ENCODE measurements around the gene TLX2. TPM values are rescaled to one million over a fixed set of nuclear protein-coding genes. Genes with fewer than 3 reads are reported as not detected.
A peak's percentile ranks its signal among the peaks of the same experiment; 100 is the strongest.

Gene TLX2
- total and polyA plus RNA-seq, 2 donors (not counting 3 experiments of a cell fraction or from before 2014, with no cell fraction given), result not detected

DNA sequence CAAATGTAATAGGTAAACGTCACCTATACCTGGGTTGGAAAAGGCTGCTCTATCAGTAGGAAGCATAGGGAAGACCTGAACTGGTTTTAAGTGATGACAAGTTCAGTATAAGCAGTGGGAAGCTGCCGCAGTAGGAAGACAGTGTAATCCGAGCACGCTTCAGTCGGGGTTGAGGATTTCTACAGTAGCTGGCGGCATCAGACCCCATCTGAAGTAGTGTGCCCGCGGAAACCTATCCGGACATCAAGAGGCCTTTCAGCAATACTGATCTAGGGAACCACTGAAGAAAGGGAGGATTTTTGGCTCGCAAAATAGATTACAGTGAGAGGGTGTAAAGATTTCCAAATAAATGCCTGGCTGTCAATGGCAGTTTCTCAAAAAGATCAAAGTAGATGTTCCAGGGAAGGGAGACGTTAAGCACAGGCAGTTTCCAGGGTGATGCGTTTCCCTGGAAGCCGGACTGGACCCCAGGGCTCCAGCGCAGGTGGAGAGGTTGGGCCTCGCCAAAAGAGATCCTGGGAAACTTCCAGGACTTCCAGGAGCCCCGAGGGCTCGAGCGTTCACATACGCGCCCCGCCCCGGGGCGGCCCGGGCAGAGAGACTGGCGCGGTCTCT lies 34.1 kb downstream of the TLX2 start:
- FAIRE-seq, result no peak
- H3K9me1 ChIP-seq (replicated peaks; ENCODE audit: control insufficient read depth, extremely low read depth, insufficient read depth, low read length), result no peaks in the 10 kb centered on the region
- peak overlapping the region; percentile 55 for H3K9ac ChIP-seq (replicated peaks; ENCODE audit: extremely low read depth, insufficient read depth, low read length)
- no peak for DNase-seq (ENCODE audit: low read depth, low spot score)
- peak overlapping the region; percentile 82 for H3K4me2 ChIP-seq (ENCODE audit: insufficient read depth, low read length)
- H3K9me3 ChIP-seq (replicated peaks; ENCODE audit: control insufficient read depth, insufficient read depth, low read length), result no peaks in the 10 kb centered on the region
- peak overlapping the region; percentile 94 for H2AFZ ChIP-seq (ENCODE audit: low read depth, low read length)
- peak; percentile 53 for TF ChIP-seq EZH2 (IDR thresholded peaks at IDR 0.05; ENCODE audit: borderline replicate concordance, low read depth, low read length, severe bottlenecking)
- no peak for TF ChIP-seq JUN (IDR thresholded peaks at IDR 0.05; ENCODE audit: borderline replicate concordance, insufficient read depth, insufficient read length, low read depth)
- intact Hi-C loops (cut with micrococcal nuclease) (loop anchor here (1.0 kb wide), 1 partner anchor 19 kb away; the partner anchor contains the start of genes AUP1 and HTRA2), dilution Hi-C loops (cut with MboI; ENCODE audit: extremely low pct_ligation_motif_present, low sequenced_read_pairs) (no loop called here)
- CTCF ChIA-PET, result interaction anchor here (0.9 kb wide), 1 partner anchor 16 kb away, joined by 3 read pairs; no protein-coding TSS in a partner anchor
- no TSS peak for BruUV-seq (replicated peaks)
- no peaks in the 10 kb centered on the region for H4K20me1 ChIP-seq (replicated peaks; ENCODE audit: control insufficient read depth, extremely low read depth, insufficient read depth, low read length)
- peaks cover 14% of the 10 kb centered on the region for H3K4me1 ChIP-seq (ENCODE audit: control insufficient read depth, extremely low read depth, insufficient read depth, low read length)
- H3K27ac ChIP-seq (ENCODE audit: insufficient read depth, low read depth, low read length), result no peak overlapping the region
- POLR2A ChIA-PET, result no interaction called here
- peaks cover 12 to 24% of the 10 kb centered on the region in 2 experiments for H3K27me3 ChIP-seq (ENCODE audit: control insufficient read depth in 2 of 2, insufficient read depth in 2 of 2, low read length in 2 of 2)
- peak overlapping the region; percentile 42 to 84 (median 66) for H3K4me3 ChIP-seq (replicated peaks in 1 of 3; ENCODE audit: insufficient read depth in 1 of 3, low read depth in 1 of 3, low read length in 3 of 3)
- no peaks in the 10 kb centered on the region for H3K79me2 ChIP-seq (ENCODE audit: control insufficient read depth, insufficient read depth, low read length)
- H3K36me3 ChIP-seq (ENCODE audit: control insufficient read depth in 2 of 2, extremely low read depth in 1 of 2, insufficient read depth in 2 of 2, low read length in 2 of 2), result no peaks in the 10 kb centered on the region

GRCh38 chr2:74548900-74549826 lies 34.9 kb downstream of the TLX2 start:
- Histone ChIP-seq H3K4me2 (ENCODE audit: insufficient read depth, low read length) (peak overlapping the region; percentile 82), H3K9me1 (replicated peaks; ENCODE audit: control insufficient read depth, extremely low read depth, insufficient read depth, low read length) (no peaks in the 10 kb centered on the region), H4K20me1 (replicated peaks; ENCODE audit: control insufficient read depth, extremely low read depth, insufficient read depth, low read length) (no peaks in the 10 kb centered on the region), H3K36me3 (ENCODE audit: control insufficient read depth in 2 of 2, extremely low read depth in 1 of 2, insufficient read depth in 2 of 2, low read length in 2 of 2) (no peaks in the 10 kb centered on the region), H2AFZ (ENCODE audit: low read depth, low read length) (peak overlapping the region; percentile 94), H3K27me3 (ENCODE audit: control insufficient read depth in 2 of 2, insufficient read depth in 2 of 2, low read length in 2 of 2) (peaks cover 12 to 24% of the 10 kb centered on the region in 2 experiments), H3K79me2 (ENCODE audit: control insufficient read depth, insufficient read depth, low read length) (no peaks in the 10 kb centered on the region), H3K9ac (replicated peaks; ENCODE audit: extremely low read depth, insufficient read depth, low read length) (peak overlapping the region; percentile 55), H3K9me3 (replicated peaks; ENCODE audit: control insufficient read depth, insufficient read depth, low read length) (no peaks in the 10 kb centered on the region), H3K4me1 (ENCODE audit: control insufficient read depth, extremely low read depth, insufficient read depth, low read length) (peaks cover 14% of the 10 kb centered on the region), H3K27ac (ENCODE audit: insufficient read depth, low read depth, low read length) (no peak overlapping the region), H3K4me3 (replicated peaks in 1 of 3; ENCODE audit: insufficient read depth in 1 of 3, low read depth in 1 of 3, low read length in 3 of 3) (peak overlapping the region; percentile 42 to 84 (median 66))
- dilution Hi-C loops (cut with MboI; ENCODE audit: extremely low pct_ligation_motif_present, low sequenced_read_pairs) (no loop called here), intact Hi-C loops (cut with micrococcal nuclease) (loop anchor here (1.0 kb wide), 2 partner anchors 20 to 67 kb away; partner anchors contain the start of genes AUP1, CCDC142 and HTRA2)
- peak; percentile 32 for DNase-seq (ENCODE audit: low read depth, low spot score)
- TF ChIP-seq MYC (IDR thresholded peaks at IDR 0.05; ENCODE audit: low read depth, low read length), result no peak
- peak; percentile 23 for TF ChIP-seq EZH2 (IDR thresholded peaks at IDR 0.05; ENCODE audit: borderline replicate concordance, low read depth, low read length, severe bottlenecking)
- no peak for TF ChIP-seq JUN (IDR thresholded peaks at IDR 0.05; ENCODE audit: borderline replicate concordance, insufficient read depth, insufficient read length, low read depth)
- TF ChIP-seq, protein P1, sequence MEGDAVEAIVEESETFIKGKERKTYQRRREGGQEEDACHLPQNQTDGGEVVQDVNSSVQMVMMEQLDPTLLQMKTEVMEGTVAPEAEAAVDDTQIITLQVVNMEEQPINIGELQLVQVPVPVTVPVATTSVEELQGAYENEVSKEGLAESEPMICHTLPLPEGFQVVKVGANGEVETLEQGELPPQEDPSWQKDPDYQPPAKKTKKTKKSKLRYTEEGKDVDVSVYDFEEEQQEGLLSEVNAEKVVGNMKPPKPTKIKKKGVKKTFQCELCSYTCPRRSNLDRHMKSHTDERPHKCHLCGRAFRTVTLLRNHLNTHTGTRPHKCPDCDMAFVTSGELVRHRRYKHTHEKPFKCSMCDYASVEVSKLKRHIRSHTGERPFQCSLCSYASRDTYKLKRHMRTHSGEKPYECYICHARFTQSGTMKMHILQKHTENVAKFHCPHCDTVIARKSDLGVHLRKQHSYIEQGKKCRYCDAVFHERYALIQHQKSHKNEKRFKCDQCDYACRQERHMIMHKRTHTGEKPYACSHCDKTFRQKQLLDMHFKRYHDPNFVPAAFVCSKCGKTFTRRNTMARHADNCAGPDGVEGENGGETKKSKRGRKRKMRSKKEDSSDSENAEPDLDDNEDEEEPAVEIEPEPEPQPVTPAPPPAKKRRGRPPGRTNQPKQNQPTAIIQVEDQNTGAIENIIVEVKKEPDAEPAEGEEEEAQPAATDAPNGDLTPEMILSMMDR (IDR thresholded peaks at IDR 0.05; ENCODE audit: extremely low read depth in 1 of 2, insufficient read depth in 1 of 2, low read depth in 1 of 2, low read length in 2 of 2), result no peak
- TF ChIP-seq POLR2A (IDR thresholded peaks at IDR 0.05; ENCODE audit: low read depth, low read length), result peak; percentile 62
- TSS peak; percentile 72 for BruUV-seq (replicated peaks)
- peak; percentile 72 for FAIRE-seq
- ChIA-PET CTCF (no interaction called here), POLR2A (no interaction called here)
